SK-N-MC (cell line): ENCODE results near the gene CPT1A.

Experiments
- DNase-seq: peaks from one replicate; pipeline ENCODE4 v3.0.0-alpha.2; 2011; ENCODE audit warnings: low read depth, low spot score
- H3K27ac ChIP-seq: fragments of 200-600 bp; sonication (generic); 2 replicates; pipeline ENCODE4 v1.5.1; 2016; ENCODE audit warnings: mixed run types
- H3K36me3 ChIP-seq: fragments of 200-600 bp; sonication (generic); 2 replicates; pipeline ENCODE4 v1.6.1; 2017; ENCODE audit warnings: antibody characterized with exemption, low read length, mixed read lengths; ENCODE audit not compliant: insufficient read depth
- H3K4me3 ChIP-seq: fragments of 200-600 bp; sonication (generic); 2 replicates; pipeline ENCODE4 v1.5.1; 2016
- H3K9ac ChIP-seq: fragments of 200-600 bp; sonication (generic); 2 replicates; pipeline ENCODE4 v1.8.0; 2017; ENCODE audit warnings: mixed run types, mixed read lengths; ENCODE audit not compliant: insufficient read length
- H3K9me3 ChIP-seq: fragments of 200-600 bp; sonication (generic); 2 replicates; pipeline ENCODE4 v1.6.1; 2017; ENCODE audit warnings: low read depth, mild to moderate bottlenecking, antibody characterized with exemption, low read length, moderate library complexity, mixed read lengths
- EZH2 ChIP-seq: fragments of 200-600 bp; sonication (generic); IDR thresholded peaks from one replicate; pipeline ENCODE4 v1.6.1; 2017; ENCODE audit warnings: antibody characterized with exemption
- FOXP2 ChIP-seq: optimal IDR thresholded peaks from 2 replicates; pipeline ENCODE3; 2011; ENCODE audit warnings: mild to moderate bottlenecking, moderate library complexity; ENCODE audit not compliant: insufficient read depth; ENCODE audit errors: extremely low read length, control extremely low read depth
- POLR2AphosphoS5 ChIP-seq: IDR thresholded peaks from 2 replicates; pipeline ENCODE4 v1.6.1; 2012; ENCODE audit warnings: mild to moderate bottlenecking, low read depth, low read length, borderline replicate concordance

Gene CPT1A

DNA sequence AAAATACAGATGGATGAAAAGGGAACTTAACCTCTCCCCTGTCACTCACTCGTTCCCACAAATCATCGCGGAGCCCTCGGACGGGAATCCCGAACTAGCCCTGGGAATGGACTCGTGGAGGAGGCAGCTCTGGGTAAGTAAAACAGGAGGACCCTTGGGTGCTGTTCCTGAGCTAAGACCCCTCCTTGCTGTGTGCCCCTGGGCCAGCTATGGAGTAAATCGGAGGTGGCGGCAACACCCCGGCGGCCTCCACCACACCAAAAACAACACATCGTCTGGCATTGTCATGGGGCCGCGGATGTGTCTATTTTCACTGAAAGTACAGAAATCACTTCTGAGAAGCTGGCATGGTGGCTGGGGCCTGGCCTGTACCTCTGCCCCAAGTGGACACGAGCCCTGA is 12.1 kb downstream of the CPT1A start:
- Histone ChIP-seq H3K36me3 (peaks cover 16% of the 10 kb centered on the region; the same call in 1 of the 2 replicates), H3K9ac (no peak overlapping the region), H3K9me3 (no peaks in the 10 kb centered on the region), H3K4me3 (no peak overlapping the region), H3K27ac (no peak overlapping the region)
- TF ChIP-seq EZH2 (no peak), POLR2AphosphoS5 (no peak)
- no peak for DNase-seq

DNA sequence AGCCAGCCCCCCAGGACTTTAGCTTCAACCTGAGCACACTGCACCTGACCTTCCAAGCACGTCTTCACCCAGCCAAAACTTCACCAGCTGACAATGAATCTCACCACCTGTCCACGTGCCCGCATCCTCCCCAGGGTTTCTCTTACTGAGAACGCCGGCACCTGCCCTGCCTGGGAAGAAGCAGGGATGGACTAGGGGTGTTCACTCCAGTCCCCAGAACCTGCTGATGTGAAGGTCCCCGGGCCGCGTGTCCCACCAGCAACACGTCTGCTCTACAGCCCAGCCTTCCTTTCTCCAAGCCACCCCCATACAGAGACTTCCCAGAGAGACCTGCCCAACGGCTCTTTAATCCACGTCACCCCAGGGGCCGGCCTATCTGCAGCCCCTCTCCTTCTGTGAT is 12.8 kb downstream of the CPT1A start:
- no peak for DNase-seq

DNA sequence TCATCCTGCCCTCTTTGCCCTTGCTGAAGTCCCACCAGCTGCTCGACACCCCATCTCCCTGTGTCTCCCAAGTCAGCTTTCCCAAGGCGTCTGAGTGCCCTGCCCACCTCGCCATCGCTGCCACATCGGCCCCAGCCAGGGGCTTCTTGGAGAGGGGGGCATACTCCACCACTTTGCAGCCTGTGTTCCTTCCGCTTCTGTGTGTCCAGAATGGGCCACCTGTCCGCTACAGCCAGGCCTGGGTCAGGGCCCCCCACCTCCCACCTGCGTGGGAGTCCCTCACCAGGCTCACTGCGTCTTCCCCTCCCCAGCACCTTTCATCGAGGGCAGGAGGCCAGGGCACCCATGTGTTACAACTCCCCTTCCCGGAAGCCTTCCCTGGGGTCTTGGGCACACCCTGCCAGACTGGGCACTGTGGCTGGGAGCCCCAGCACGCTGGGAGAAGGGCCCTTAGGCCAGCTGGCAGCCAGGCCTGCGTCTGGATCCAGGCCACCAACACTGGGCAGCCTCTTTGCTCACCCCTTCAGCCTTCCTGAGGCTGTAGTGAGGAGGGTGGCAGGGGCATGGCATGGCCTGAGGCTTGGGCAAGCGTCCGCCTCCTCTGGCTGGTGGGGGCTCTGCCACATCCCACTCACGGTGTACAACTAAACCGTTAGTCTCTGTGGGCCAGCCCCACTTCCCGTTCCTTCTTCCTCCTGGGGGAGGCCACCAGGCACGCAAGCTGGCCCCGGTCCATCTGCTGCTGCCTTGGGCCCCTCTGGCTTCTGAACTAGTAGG is 13.4 kb downstream of the CPT1A start:
- H3K36me3 ChIP-seq: peaks cover 16% of the 10 kb centered on the region; the same call in 1 of the 2 replicates
- H3K9me3 ChIP-seq: no peaks in the 10 kb centered on the region
- no peak for DNase-seq
- H3K4me3 ChIP-seq: no peak overlapping the region
- no peak overlapping the region for H3K27ac ChIP-seq
- TF ChIP-seq EZH2 (no peak), POLR2AphosphoS5 (no peak)
- no peak overlapping the region for H3K9ac ChIP-seq

More for the DNA sequence above, 12.8 kb downstream of the CPT1A start:
- TF ChIP-seq EZH2: no peak
- TF ChIP-seq FOXP2: no peak
- no peak for TF ChIP-seq POLR2AphosphoS5
- no peak overlapping the region for H3K27ac ChIP-seq
- H3K9me3 ChIP-seq: no peaks in the 10 kb centered on the region
- no peak overlapping the region for H3K9ac ChIP-seq
- H3K4me3 ChIP-seq: no peak overlapping the region
- H3K36me3 ChIP-seq: peaks cover 16% of the 10 kb centered on the region; the same call in 1 of the 2 replicates

DNA sequence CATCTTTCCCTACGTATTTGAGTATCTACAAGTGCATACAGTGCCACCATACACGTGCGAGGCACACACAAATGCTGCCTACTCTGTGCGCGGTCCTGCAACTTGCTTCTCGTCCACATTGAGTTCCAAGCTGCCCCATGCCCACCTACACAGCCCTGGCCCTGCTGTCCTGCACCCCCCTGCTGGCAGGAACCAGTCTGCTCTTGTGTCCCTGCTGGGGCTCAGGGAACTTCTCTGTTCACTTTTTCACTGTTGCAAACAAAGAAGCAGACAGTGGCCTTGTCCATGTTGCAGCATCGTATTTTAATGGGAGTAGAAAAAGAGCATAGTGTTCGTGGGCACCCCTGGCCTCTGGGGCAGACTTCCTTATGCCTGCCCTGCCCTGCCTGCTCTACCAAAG is 14.0 kb downstream of the CPT1A start:
- Histone ChIP-seq H3K9me3 (no peaks in the 10 kb centered on the region), H3K4me3 (no peak overlapping the region), H3K9ac (no peak overlapping the region), H3K27ac (no peak overlapping the region), H3K36me3 (peaks cover 18% of the 10 kb centered on the region)
- TF ChIP-seq FOXP2 (no peak), EZH2 (no peak), POLR2AphosphoS5 (no peak)
- DNase-seq: no peak

DNA sequence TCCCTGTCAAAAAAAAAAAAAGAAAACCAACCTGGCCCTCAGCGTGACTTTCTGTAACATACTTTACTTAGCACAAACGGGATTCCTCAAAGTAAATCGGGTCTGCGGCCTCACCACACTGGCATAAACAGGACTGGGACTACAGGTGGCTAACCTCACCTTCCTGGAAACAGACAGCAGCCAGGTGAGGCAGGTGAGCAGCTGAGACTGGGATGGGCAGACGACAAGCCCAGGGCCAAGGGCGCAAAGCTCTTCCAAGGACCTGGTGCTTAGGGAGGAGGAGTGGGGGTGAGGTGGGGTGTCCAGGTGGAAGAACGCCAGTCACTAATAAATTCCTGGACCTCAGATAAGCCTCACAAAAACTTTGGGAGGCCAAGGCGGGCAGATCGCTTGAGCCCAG is 15.0 kb downstream of the CPT1A start:
- TF ChIP-seq FOXP2 (no peak), POLR2AphosphoS5 (no peak), EZH2 (no peak)
- Histone ChIP-seq H3K36me3 (peaks cover 23% of the 10 kb centered on the region), H3K9me3 (no peaks in the 10 kb centered on the region), H3K27ac (no peak overlapping the region), H3K4me3 (no peak overlapping the region), H3K9ac (no peak overlapping the region)
- DNase-seq: no peak

DNA sequence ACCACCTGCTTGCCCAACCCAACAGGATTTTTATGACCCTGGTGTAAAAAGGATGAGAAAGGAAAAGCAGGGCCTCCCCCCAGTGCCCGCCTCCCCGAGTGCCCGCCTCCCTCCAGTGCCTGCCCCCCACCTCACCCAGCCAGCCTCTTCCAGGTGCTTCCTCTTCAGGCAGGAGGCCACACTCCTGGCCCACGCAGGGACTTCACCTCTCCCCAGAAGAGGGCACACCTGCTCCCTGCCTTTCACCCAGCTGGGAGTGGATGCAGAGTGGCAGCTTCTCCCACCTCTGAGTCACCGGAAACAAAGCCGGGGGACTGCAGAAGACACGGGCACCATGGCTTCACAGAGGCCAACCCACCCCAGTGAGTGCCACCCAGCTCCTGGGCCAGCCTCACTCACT is 16.1 kb downstream of the CPT1A start:
- no peak for DNase-seq
- no peaks in the 10 kb centered on the region for H3K9me3 ChIP-seq
- H3K9ac ChIP-seq: no peak overlapping the region
- no peak overlapping the region for H3K4me3 ChIP-seq
- H3K36me3 ChIP-seq: peaks cover 14% of the 10 kb centered on the region
- H3K27ac ChIP-seq: no peak overlapping the region
- TF ChIP-seq FOXP2 (no peak), EZH2 (no peak), POLR2AphosphoS5 (no peak)

DNA sequence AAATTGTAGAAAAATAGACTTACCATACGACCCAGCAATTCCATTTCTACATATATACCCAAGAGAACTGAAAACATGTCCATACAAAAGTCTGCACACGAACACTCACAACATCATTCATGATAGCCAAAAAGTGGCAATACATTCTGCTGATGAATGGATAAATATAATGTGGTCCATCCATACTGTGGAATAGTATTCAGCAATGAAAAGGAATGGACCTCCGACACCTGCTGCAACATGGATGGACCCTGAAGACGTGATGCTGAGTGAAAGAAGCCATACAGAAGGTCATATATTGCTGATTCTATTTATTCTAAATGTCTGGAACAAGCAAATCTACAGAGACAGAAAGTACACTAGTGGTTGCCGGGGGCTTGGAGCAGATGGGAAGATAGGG is 19.2 kb downstream of the CPT1A start:
- TF ChIP-seq FOXP2 (no peak), EZH2 (no peak), POLR2AphosphoS5 (no peak)
- no peak overlapping the region for H3K27ac ChIP-seq

DNA sequence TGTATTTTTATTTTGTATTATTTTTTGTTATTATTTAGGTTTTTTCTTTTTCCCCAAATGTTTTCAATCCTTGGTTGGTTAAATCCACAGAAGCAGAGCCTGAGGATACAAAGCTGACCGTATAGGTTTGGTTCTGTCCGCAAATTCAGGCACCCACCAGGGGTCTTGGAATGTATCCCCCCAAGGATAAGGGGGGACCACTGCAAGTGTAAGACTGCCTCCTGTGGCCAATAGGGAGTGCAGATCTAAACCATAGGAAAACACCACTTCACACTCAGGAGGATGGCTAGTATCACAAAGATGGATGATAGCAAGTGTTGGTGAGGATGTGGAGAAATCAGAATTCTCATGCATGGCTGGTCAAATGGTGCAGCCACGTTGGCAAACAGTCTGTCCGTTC is 20.0 kb downstream of the CPT1A start:
- no peaks in the 10 kb centered on the region for H3K9me3 ChIP-seq
- TF ChIP-seq POLR2AphosphoS5 (no peak), EZH2 (no peak), FOXP2 (no peak)
- no peak overlapping the region for H3K4me3 ChIP-seq
- no peak for DNase-seq
- H3K9ac ChIP-seq: no peak overlapping the region
- no peak overlapping the region for H3K27ac ChIP-seq
- peaks cover 6% of the 10 kb centered on the region for H3K36me3 ChIP-seq

More for the DNA sequence above, 19.2 kb downstream of the CPT1A start:
- no peak for DNase-seq
- Histone ChIP-seq H3K9ac (no peak overlapping the region), H3K36me3 (peaks cover 9% of the 10 kb centered on the region), H3K4me3 (no peak overlapping the region), H3K9me3 (no peaks in the 10 kb centered on the region)

DNA sequence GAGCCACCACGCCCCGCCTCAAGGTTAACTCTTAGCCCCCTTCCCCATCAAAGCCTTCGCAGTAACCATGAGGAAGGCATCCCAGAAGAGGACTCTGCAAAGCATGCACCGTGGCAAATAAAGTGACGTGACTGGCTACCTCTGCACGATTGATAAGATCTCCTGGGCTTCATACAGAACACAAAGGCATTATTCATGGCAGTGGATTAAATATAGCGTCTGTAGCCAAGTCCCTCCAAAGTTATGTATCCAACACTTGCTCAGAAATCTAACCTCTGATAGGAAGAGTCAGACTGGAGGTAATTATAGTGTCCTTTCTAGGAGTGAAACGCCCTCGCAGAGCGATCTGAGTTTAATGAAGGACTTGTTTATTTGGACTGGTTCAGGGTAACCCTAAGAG is 22.4 kb downstream of the CPT1A start:
- TF ChIP-seq EZH2 (no peak), FOXP2 (no peak), POLR2AphosphoS5 (no peak)
- Histone ChIP-seq H3K9ac (no peak overlapping the region), H3K4me3 (no peak overlapping the region), H3K27ac (no peak overlapping the region), H3K36me3 (peaks cover 27% of the 10 kb centered on the region), H3K9me3 (no peaks in the 10 kb centered on the region)
- no peak for DNase-seq
